ENCODE data around the gene MPPE1. TPM values are rescaled to one million over a fixed set of nuclear protein-coding genes. Genes with fewer than 3 reads are reported as not detected.
"Not testable (repeated sequence)": the region's sequence is repeated elsewhere in the genome, so short reads cannot be mapped to it uniquely, and the experiment has no call there.

The MPPE1 gene
- total RNA-seq, 1 donor from 2014 or later: 24.6 TPM

DNA sequence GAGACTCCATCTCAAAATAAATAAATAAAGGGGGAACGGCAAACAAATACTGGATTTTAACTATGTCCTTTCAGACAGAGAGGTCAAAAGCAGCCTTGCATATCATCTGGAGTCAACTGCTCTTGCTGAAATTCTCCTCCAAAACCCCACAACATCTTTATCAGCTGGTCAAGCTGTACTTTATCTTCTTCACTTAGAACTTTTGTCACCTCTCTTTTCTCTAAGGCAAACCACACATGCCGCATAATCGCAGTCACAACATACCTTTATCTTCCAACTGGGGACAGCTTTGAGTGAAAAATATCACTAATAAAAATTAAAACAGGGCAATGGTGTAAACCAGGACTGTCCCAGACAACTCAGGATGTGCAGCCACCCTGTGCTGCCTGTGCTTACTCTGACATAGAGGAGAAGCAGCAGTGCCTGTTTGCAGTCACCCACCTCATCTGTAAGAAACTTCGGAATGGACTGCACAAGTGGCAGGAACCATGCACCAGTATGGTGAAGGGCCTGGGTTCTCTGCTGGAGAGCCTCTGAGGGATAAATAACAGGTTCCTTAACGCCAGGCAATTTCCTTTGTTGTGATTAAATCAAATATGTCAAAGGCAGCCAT is 6.2 kb downstream of the MPPE1 start:
- Histone ChIP-seq H3K9me3 (no peaks in the 10 kb centered on the region), H3K36me3 (peaks cover 0 to 16% of the 10 kb centered on the region in 2 donors), H3K4me1 (peaks cover 6% of the 10 kb centered on the region), H3K27me3 (no peaks in the 10 kb centered on the region), H3K27ac (no peak overlapping the region), H3K4me3 (no peak overlapping the region)
- intact Hi-C loops (cut with DNase I): no loop called here
- no peak for DNase-seq (ENCODE audit: extremely low spot score in 2 of 2)
- TF ChIP-seq, protein P1, sequence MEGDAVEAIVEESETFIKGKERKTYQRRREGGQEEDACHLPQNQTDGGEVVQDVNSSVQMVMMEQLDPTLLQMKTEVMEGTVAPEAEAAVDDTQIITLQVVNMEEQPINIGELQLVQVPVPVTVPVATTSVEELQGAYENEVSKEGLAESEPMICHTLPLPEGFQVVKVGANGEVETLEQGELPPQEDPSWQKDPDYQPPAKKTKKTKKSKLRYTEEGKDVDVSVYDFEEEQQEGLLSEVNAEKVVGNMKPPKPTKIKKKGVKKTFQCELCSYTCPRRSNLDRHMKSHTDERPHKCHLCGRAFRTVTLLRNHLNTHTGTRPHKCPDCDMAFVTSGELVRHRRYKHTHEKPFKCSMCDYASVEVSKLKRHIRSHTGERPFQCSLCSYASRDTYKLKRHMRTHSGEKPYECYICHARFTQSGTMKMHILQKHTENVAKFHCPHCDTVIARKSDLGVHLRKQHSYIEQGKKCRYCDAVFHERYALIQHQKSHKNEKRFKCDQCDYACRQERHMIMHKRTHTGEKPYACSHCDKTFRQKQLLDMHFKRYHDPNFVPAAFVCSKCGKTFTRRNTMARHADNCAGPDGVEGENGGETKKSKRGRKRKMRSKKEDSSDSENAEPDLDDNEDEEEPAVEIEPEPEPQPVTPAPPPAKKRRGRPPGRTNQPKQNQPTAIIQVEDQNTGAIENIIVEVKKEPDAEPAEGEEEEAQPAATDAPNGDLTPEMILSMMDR (IDR thresholded peaks at IDR 0.05): no peak
- no peak for TF ChIP-seq POLR2A (IDR thresholded peaks at IDR 0.05)

DNA sequence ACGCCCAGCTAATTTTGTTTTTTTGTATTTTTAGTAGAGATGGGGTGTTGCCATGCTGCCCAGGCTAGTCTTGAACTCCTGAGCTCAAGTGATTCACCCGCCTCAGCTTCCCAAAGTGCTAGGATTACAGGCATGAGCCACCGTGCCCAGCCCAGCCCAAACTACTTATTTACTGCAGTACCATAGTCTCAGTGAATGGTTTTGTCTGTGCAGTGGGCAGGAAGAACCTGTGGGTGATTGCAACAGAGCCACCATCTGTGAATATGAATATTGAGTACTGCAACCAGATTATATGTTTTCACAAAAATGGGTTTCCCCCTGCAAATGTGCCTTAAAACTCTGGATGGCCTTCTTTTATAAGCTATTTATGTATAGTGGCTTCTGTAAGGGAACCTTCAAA is 9.1 kb downstream of the MPPE1 start:
- Histone ChIP-seq H3K4me3 (no peak overlapping the region), H3K4me1 (no peaks in the 10 kb centered on the region), H3K27me3 (no peaks in the 10 kb centered on the region), H3K36me3 (peaks cover 0 to 21% of the 10 kb centered on the region in 2 donors), H3K9me3 (no peaks in the 10 kb centered on the region), H3K27ac (no peak overlapping the region)
- no peak for DNase-seq (ENCODE audit: extremely low spot score in 2 of 2)
- intact Hi-C loops (cut with DNase I): no loop called here
- TF ChIP-seq, protein P1 (IDR thresholded peaks at IDR 0.05): no peak
- TF ChIP-seq POLR2AphosphoS5 (IDR thresholded peaks at IDR 0.05; ENCODE audit: insufficient read depth in 1 of 2, low read depth in 1 of 2) (no peak), POLR2A (IDR thresholded peaks at IDR 0.05) (no peak)

DNA sequence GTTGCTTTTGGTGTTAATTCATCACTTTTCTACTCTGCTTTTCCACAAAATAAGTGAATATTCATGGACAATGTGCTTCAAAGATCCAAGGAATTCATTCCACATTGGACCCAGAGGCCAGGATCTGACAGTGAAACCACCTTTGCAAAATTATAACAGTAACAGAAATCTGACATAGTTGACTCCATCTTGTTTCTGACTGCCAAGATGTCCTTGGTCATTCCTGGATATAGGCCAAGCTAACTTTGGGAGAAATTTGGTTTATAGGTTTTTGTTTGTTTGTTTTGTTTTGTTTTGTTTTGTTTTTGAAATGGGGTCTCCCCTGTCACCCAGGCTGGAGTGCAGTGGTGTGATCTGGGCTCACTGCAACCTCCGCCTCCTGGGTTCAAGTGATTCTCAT is 10.3 kb downstream of the MPPE1 start:
- Histone ChIP-seq H3K36me3 (peaks cover 0 to 24% of the 10 kb centered on the region in 2 donors), H3K27ac (no peak overlapping the region), H3K4me1 (no peaks in the 10 kb centered on the region), H3K9me3 (no peaks in the 10 kb centered on the region), H3K27me3 (no peaks in the 10 kb centered on the region), H3K4me3 (no peak overlapping the region)
- DNase-seq (ENCODE audit: extremely low spot score in 2 of 2): no peak
- TF ChIP-seq, protein P1 (IDR thresholded peaks at IDR 0.05): no peak
- TF ChIP-seq POLR2AphosphoS5 (IDR thresholded peaks at IDR 0.05; ENCODE audit: insufficient read depth in 1 of 2, low read depth in 1 of 2) (no peak), POLR2A (IDR thresholded peaks at IDR 0.05) (no peak)
- intact Hi-C loops (cut with DNase I): no loop called here

DNA sequence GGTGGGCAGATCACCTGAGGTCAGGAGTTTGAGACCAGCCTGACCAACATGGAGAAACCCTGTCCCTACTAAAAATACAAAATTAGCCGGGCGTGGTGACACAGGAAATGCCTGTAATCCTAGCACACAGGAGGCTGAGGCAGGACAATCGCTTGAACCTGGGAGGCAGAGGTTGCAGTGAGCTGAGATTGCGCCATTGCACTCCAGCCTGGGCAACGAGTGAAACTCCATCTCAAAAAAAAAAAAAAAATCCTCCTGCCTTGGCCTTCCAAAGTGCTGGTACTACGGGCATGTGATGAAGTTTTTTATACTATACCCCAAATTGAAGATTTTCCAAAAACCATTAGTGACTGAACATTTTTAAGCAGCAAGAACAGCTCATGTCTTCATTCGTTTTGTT is 15.7 kb downstream of the MPPE1 start:
- peaks cover 0 to 51% of the 10 kb centered on the region in 2 donors for H3K36me3 ChIP-seq
- H3K4me1 ChIP-seq; H3K27ac ChIP-seq; H3K4me3 ChIP-seq; intact Hi-C loops (cut with DNase I); DNase-seq (ENCODE audit: extremely low spot score in 2 of 2); H3K9me3 ChIP-seq; H3K27me3 ChIP-seq: not testable (repeated sequence)

DNA sequence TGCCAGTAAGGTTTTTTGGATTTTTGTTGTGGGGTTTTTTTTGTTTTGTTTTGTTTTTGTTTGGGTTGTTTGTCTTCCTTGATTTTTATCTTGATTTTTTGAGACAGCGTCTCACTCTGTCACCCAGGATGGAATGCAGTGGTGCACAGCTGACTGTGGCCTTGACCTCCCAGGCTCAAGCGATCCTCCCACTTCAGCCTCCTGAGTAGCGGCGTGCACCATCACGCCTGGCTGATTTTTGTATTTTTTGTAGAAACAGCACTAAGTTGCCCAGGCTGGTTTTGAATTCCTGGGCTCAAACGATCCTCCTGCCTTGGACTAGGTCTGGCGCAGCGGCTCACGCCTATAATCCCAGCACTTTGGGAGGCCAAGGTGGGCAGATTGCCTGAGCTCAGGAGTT is 16.4 kb downstream of the MPPE1 start:
- Histone ChIP-seq H3K9me3 (no peaks in the 10 kb centered on the region), H3K4me1 (no peaks in the 10 kb centered on the region), H3K36me3 (peaks cover 0 to 58% of the 10 kb centered on the region in 2 donors), H3K27me3 (no peaks in the 10 kb centered on the region), H3K27ac (no peak overlapping the region), H3K4me3 (no peak overlapping the region)
- TF ChIP-seq POLR2AphosphoS5 (IDR thresholded peaks at IDR 0.05; ENCODE audit: insufficient read depth in 1 of 2, low read depth in 1 of 2) (no peak), POLR2A (IDR thresholded peaks at IDR 0.05) (no peak)
- TF ChIP-seq, protein P1 (IDR thresholded peaks at IDR 0.05): no peak
- no peak for DNase-seq (ENCODE audit: extremely low spot score in 2 of 2)
- intact Hi-C loops (cut with DNase I): no loop called here

All from vagina (tissue), 2 donors.